Adrenal gland (tissue), 12 donors: Measurements from ENCODE around the gene LAMA5. TPM values are rescaled to one million over a fixed set of nuclear protein-coding genes. Genes with fewer than 3 reads are reported as not detected.

ENCODE experiments used
- DNase-seq, 7 donors: peaks; one replicate each; pipeline ENCODE4 v3.0.0-alpha.2; 2019 to 2020
- H3K27ac ChIP-seq, 5 donors: fragments of 200-600 bp; sonication (generic) in 4 of 5; 1 replicate in 3 of 5; 2 replicates in 2 of 5; pipeline versions ENCODE4 v1.5.1 to v1.8.0; 2016 to 2020; ENCODE audit warnings: mild to moderate bottlenecking in 1 of 5
- H3K27me3 ChIP-seq: fragments of 200-600 bp; 2 replicates; pipeline ENCODE4 v1.8.0; 2021
- H3K36me3 ChIP-seq, 2 donors: fragments of 200-600 bp; replicated peaks in 1 of 2; 1 replicate in 1 of 2; 2 replicates in 1 of 2; pipeline versions ENCODE4 v1.5.1 to v1.8.0; 2018 to 2022
- H3K4me1 ChIP-seq, 2 donors: fragments of 200-600 bp; replicated peaks in 1 of 2; 1 replicate in 1 of 2; 2 replicates in 1 of 2; pipeline versions ENCODE4 v1.5.1 to v1.8.0; 2018 to 2021
- H3K4me3 ChIP-seq, 4 donors: fragments of 200-600 bp; sonication (generic) in 3 of 4; one replicate each; pipeline ENCODE4 v1.5.1; 2016 to 2018
- H3K9me3 ChIP-seq, 3 donors: fragments of 200-600 bp; sonication (generic) in 1 of 3; replicated peaks in 1 of 3; 1 replicate in 2 of 3; 2 replicates in 1 of 3; pipeline versions ENCODE4 v1.5.1 to v1.8.0; 2016 to 2021
- POLR2A ChIP-seq, 2 donors: fragments of 450-650 bp; IDR thresholded peaks; one replicate each; pipeline ENCODE4 v1.6.1; 2017; ENCODE audit warnings: antibody characterized with exemption in 2 of 2, mild to moderate bottlenecking in 2 of 2, moderate library complexity in 1 of 2
- WGBS, 4 donors: extraction: QIAGEN DNeasy Blood & Tissue Kit in 2 of 4; methylation state at CpG; one replicate each; pipeline versions ENCODE4 v1.1.5 to v1.1.7; 2013 to 2017; 5-methylcytosine and 5-hydroxymethylcytosine counted together
- intact Hi-C, 2 donors: fragments of 100-400 bp; cut with DNase I; formaldehyde crosslinking; loops; one replicate each; pipeline versions ENCODE4 v1.14.1 to v1.15.0; 2022 to 2023
- polyA plus RNA-seq, 3 donors: library from polyadenylated mRNA; stranded (reverse); fragments of 200-250 nt in 2 of 3; fragments of 350-450 nt in 1 of 3; fragmentation: Illumina TruSeq in 1 of 3; extraction: RNeasy Lipid Tissue Mini Kit (QIAGEN cat#74804) in 1 of 3; gene quantifications; one replicate each; pipeline ENCODE4 v1.2.3, GENCODE V29; 2013 to 2014
- total RNA-seq, 9 donors: library from RNA; depleted of rRNA in 4 of 9; stranded (reverse); fragments of >200 nt in 4 of 9; fragments of 120-200 nt in 1 of 9; fragmentation: NEBNext Ultra II Directional in 1 of 9; extraction: Animal tissue kit (Norgen Biotek cat#: 25700) in 1 of 9; gene quantifications; one replicate each; pipeline versions ENCODE4 v1.1.0 to v1.2.4, GENCODE V29; 2013 to 2023
- TF ChIP-seq, protein P1 (sequence below), 6 experiments: fragments of 450-650 bp in 4 of 6; fragments of 200-600 bp in 2 of 6; sonication (generic) in 1 of 6; IDR thresholded peaks; 1 replicate in 5 of 6; 2 replicates in 1 of 6; pipeline versions ENCODE4 v1.5.1 to v1.8.0; 2016 to 2021; ENCODE audit warnings: antibody characterized with exemption in 6 of 6, mild to moderate bottlenecking in 2 of 6, moderate library complexity in 1 of 6
- donor health status: healthy with polysubstance abuse.
- donor health status: Bipolar disorder and iron deficiency.
- donor health status: DM: yes; HTN: yes; CAD: no.
- donor health status: DM: no; HTN: no; CAD: no.
- donor health status: DM: no; HTN: no; CAD: no.
- donor health status: DM: yes; HTN: yes; CAD: no.

LAMA5 gene
- total and polyA plus RNA-seq, 12 donors = 2.0 to 537 (median 100) TPM

DNA sequence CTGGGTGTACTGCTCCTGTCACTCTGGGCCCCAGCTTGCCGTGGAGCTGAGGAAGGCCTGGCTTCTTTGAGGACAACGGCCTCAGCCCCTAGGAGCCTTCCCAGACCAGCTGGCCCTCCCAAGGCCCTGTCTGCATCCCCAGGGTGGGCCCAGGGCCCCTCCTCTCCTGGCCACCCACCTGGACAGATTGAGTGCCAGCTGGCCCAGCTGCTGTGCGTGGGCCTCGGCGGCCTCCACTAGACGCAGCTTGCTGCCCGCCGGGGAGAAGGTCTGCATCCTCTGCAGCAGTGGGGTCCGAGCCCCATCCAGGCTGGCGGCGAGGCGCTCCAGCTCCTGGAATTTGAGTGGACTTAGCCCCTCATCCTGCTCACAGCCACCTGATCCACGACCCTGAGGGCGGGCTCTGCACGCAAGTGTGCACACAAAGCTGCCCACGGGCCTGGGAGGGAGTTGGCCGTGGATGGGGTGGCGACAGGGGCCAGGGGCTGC is 49.9 kb downstream of the LAMA5 start:
- H3K27me3 ChIP-seq = no peaks in the 10 kb centered on the region
- TF ChIP-seq, protein P1, sequence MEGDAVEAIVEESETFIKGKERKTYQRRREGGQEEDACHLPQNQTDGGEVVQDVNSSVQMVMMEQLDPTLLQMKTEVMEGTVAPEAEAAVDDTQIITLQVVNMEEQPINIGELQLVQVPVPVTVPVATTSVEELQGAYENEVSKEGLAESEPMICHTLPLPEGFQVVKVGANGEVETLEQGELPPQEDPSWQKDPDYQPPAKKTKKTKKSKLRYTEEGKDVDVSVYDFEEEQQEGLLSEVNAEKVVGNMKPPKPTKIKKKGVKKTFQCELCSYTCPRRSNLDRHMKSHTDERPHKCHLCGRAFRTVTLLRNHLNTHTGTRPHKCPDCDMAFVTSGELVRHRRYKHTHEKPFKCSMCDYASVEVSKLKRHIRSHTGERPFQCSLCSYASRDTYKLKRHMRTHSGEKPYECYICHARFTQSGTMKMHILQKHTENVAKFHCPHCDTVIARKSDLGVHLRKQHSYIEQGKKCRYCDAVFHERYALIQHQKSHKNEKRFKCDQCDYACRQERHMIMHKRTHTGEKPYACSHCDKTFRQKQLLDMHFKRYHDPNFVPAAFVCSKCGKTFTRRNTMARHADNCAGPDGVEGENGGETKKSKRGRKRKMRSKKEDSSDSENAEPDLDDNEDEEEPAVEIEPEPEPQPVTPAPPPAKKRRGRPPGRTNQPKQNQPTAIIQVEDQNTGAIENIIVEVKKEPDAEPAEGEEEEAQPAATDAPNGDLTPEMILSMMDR (IDR thresholded peaks at IDR 0.05) = no peak
- TF ChIP-seq POLR2A (IDR thresholded peaks at IDR 0.05) = no peak
- no peaks in the 10 kb centered on the region for H3K4me1 ChIP-seq
- DNase-seq = no peak
- 60 to 90% (median 89%) methylated on average over 1 to 18 of the region's 18 CpGs for WGBS, 4 donors
- H3K9me3 ChIP-seq = no peaks in the 10 kb centered on the region
- no peak overlapping the region for H3K4me3 ChIP-seq
- no peak overlapping the region for H3K27ac ChIP-seq
- peaks cover 0 to 73% of the 10 kb centered on the region in 2 donors for H3K36me3 ChIP-seq
- intact Hi-C loops = no loop called here

DNA sequence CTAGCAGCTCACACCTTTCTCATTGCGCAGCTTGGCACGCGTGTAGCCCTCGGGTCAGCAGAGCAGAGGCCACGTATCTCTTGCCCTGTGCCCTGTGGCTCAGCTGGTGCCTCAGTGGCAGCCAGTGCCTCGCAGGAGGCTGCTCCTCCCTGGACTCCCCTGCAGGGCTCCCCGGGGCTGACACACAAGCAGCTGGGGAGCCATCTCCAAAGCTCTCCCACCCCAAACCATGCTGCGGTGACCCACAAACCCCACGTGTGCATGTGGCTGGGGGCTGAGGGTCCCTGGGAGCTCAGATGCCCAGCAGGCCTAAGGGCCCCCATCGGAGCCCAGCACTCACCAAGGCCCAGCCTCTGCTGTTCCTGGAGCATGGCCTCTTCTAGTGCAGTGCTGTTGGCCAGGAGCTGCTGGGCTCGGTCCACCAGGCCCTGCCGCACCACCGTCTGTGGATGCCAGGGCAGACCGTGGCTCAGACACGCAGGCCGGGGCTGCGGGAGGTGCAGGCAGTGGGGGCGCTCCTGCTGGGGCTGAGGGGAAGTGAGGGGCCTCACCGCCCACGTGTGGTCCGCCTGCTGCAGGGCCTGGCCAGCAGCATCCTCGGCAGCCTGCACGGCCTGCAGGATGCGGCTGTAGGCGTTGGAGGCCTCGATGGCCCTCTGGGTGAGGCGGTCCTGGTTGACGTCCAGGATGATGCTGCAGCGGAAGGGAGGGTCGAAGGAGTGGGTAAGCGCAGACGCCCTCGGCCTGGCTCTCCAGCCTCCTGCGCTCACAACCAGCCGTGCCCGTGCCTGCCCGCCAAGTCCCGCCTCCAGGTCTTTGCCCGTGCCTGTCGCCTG is 50.6 kb downstream of the LAMA5 start:
- WGBS, 4 donors = 83 to 93% (median 89%) methylated on average over 21 to 40 of the region's 40 CpGs
- H3K27ac ChIP-seq = no peak overlapping the region

DNA sequence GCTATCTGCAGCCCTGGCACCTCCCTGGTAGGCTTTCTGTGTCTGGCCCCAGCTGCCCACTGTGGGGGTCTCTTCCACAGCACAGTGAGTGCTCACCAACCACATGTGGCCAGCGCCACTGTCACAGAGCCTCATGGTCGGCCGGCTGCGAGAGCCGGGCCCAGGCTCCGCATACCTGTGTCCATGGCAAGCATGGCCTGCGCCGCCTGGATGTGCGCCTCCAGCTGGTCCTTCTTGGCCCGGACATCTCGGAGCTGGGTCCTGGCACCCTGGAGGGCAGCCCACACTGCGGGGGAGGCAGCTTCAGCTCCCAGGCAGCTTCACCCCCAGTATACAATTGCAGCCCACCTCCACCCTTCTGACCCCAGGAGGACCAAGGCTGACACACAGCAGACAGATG is 51.3 kb downstream of the LAMA5 start:
- TF ChIP-seq, protein P1 (IDR thresholded peaks at IDR 0.05) = no peak
- TF ChIP-seq POLR2A (IDR thresholded peaks at IDR 0.05) = no peak
- intact Hi-C loops = no loop called here
- DNase-seq = no peak
- Histone ChIP-seq H3K36me3 (peaks cover 0 to 83% of the 10 kb centered on the region in 2 donors), H3K4me1 (no peaks in the 10 kb centered on the region), H3K27me3 (no peaks in the 10 kb centered on the region), H3K9me3 (no peaks in the 10 kb centered on the region), H3K4me3 (no peak overlapping the region), H3K27ac (no peak overlapping the region)
- 92 to 96% (median 95%) methylated on average over 5 to 12 of the region's 12 CpGs for WGBS, 4 donors

More for the DNA sequence above, 50.6 kb downstream of the LAMA5 start:
- TF ChIP-seq, protein P1 (IDR thresholded peaks at IDR 0.05) = no peak
- no peak for TF ChIP-seq POLR2A (IDR thresholded peaks at IDR 0.05)
- DNase-seq = no peak
- Histone ChIP-seq H3K27me3 (no peaks in the 10 kb centered on the region), H3K9me3 (no peaks in the 10 kb centered on the region), H3K4me1 (no peaks in the 10 kb centered on the region), H3K36me3 (peaks cover 0 to 75% of the 10 kb centered on the region in 2 donors), H3K4me3 (no peak overlapping the region)
- intact Hi-C loops = no loop called here

DNA sequence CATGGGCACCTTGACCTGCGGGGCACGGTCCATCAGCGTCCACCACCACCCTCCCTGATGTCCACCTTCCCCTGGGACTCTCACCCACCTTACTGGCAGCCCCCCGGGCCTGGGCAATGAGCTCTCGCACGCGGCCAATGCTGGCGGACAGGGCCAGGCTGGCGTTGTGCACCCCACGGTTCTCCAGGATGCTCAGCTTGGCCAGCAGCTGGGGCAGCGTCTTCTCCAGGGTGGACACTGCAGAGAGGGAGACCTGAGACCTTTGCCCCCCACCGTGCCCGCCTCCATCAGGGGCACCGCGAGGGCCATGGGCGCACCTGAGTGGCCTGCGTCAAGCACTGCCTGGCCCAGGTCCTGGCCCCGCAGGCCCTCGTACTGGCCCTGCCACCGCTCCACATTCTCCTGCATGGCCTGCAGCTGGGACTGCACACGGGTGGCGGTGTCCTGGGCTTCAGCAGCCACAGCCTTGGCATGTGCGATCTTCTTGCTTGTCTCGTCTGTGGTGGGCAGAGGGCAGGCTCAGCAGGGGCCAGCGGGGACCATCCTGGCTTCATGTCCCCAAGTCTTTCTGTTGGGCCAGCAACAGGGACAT is 52.3 kb downstream of the LAMA5 start:
- Histone ChIP-seq H3K9me3 (no peaks in the 10 kb centered on the region), H3K4me1 (no peaks in the 10 kb centered on the region), H3K4me3 (no peak overlapping the region), H3K27ac (no peak overlapping the region), H3K36me3 (peaks cover 0 to 82% of the 10 kb centered on the region in 2 donors), H3K27me3 (no peaks in the 10 kb centered on the region)
- intact Hi-C loops = no loop called here
- 91 to 92% (median 92%) methylated on average over 15 to 25 of the region's 25 CpGs for WGBS, 4 donors
- no peak for DNase-seq
- TF ChIP-seq POLR2A (IDR thresholded peaks at IDR 0.05) = no peak
